Stimulated activated CD8-positive, alpha-beta memory T cell treated with anti-CD3 and anti-CD28 coated beads, Interleukin-12 subunit alpha, Interleukin-12 subunit beta, amount 100 ng/mL, for 24 hours (primary cell): Measurements from ENCODE around the gene FAM90A1.
"Not testable (repeated sequence)": the region's sequence is repeated elsewhere in the genome, so short reads cannot be mapped to it uniquely, and the experiment has no call there.

ENCODE experiments used
- DNase-seq: peaks from one replicate; pipeline ENCODE4 v3.0.0-alpha.2; 2020; ENCODE audit errors: extremely low read depth

Gene FAM90A1

GRCh38 chr12:8233935-8234495, 6.6 kb upstream of the FAM90A1 start:
- DNase-seq = not testable (repeated sequence)

- not testable (repeated sequence) for DNase-seq
Measured at GRCh38 chr12:8233300-8233855, 6.0 kb upstream of the FAM90A1 start.

- not testable (repeated sequence) for DNase-seq
Measured at GRCh38 chr12:8231666-8232608, 4.5 kb upstream of the FAM90A1 start.

GRCh38 chr12:8231049-8231448, 3.6 kb upstream of the FAM90A1 start:
- DNase-seq = not testable (repeated sequence)

GRCh38 chr12:8229486-8229885, 2.1 kb upstream of the FAM90A1 start:
- not testable (repeated sequence) for DNase-seq

GRCh38 chr12:8228607-8229006, 1.2 kb upstream of the FAM90A1 start:
- DNase-seq = not testable (repeated sequence)

GRCh38 chr12:8227732-8228077, 287 bp upstream of the FAM90A1 start:
- DNase-seq = not testable (repeated sequence)

- no peak for DNase-seq
Measured at GRCh38 chr12:8226355-8226754, 1.1 kb downstream of the FAM90A1 start.

GRCh38 chr12:8224782-8225181, 2.6 kb downstream of the FAM90A1 start:
- DNase-seq = not testable (repeated sequence)

GRCh38 chr12:8223646-8224045, 3.8 kb downstream of the FAM90A1 start:
- DNase-seq = not testable (repeated sequence)

GRCh38 chr12:8222303-8222702, 5.1 kb downstream of the FAM90A1 start:
- not testable (repeated sequence) for DNase-seq

GRCh38 chr12:8221844-8222243, 5.6 kb downstream of the FAM90A1 start:
- DNase-seq = not testable (repeated sequence)

- DNase-seq = not testable (repeated sequence)
Measured at GRCh38 chr12:8221375-8221774, 6.0 kb downstream of the FAM90A1 start.

- DNase-seq = not testable (repeated sequence)
Measured at GRCh38 chr12:8218711-8219382, 8.6 kb downstream of the FAM90A1 start.

GRCh38 chr12:8197685-8198308, 29.6 kb downstream of the FAM90A1 start:
- DNase-seq = not testable (repeated sequence)

GRCh38 chr12:8188088-8188487, 39.3 kb downstream of the FAM90A1 start:
- not testable (repeated sequence) for DNase-seq

- DNase-seq = not testable (repeated sequence)
Measured at GRCh38 chr12:8184206-8184605, 43.2 kb downstream of the FAM90A1 start.

GRCh38 chr12:8183346-8183745, 44.1 kb downstream of the FAM90A1 start:
- DNase-seq = not testable (repeated sequence)

GRCh38 chr12:8182923-8183322, 44.5 kb downstream of the FAM90A1 start:
- not testable (repeated sequence) for DNase-seq

- DNase-seq = not testable (repeated sequence)
Measured at GRCh38 chr12:8181271-8181670, 46.1 kb downstream of the FAM90A1 start.

GRCh38 chr12:8179989-8180585, 47.3 kb downstream of the FAM90A1 start:
- peak; percentile 22 for DNase-seq
